Tibial nerve (tissue), 4 donors: Measurements from ENCODE around the gene AVEN.

ENCODE experiments used
- CTCF ChIP-seq, 5 experiments: fragments of 200-600 bp in 3 of 5; fragments of 450-650 bp in 2 of 5; sonication (generic) in 3 of 5; IDR thresholded peaks; one replicate each; pipeline ENCODE4 v1.5.1; 2016 to 2019; ENCODE audit warnings: antibody characterized with exemption in 5 of 5, mild to moderate bottlenecking in 3 of 5, moderate library complexity in 2 of 5
- EP300 ChIP-seq, 2 donors: sonication (generic); formaldehyde crosslinking; IDR thresholded peaks; one replicate each; pipeline ENCODE4 v1.6.1; 2017; ENCODE audit warnings: antibody characterized with exemption in 2 of 2, mild to moderate bottlenecking in 1 of 2

- no peak for TF ChIP-seq CTCF (IDR thresholded peaks at IDR 0.05)
- no peak for TF ChIP-seq EP300 (IDR thresholded peaks at IDR 0.05)
These were observed 164.8 kb downstream of the AVEN start for GRCh38 chr15:33874156-33874555.
